H1 (cell line): ENCODE results near the gene NUS1. TPM values are rescaled to one million over a fixed set of nuclear protein-coding genes. Genes with fewer than 3 reads are reported as not detected.

ENCODE experiments used
- CTCF ChIA-PET: fragments of 300-600 bp; sonication (Branson Sonifier 250); formaldehyde crosslinking; loops from one replicate; lab custom pipeline; 2021; ENCODE audit not compliant: partially characterized antibody; lab: Charles Lee
- POLR2A ChIA-PET: fragments of 300-600 bp; sonication (Branson Sonifier 250); formaldehyde crosslinking; loops from one replicate; lab custom pipeline; 2021; ENCODE audit warnings: inconsistent platforms; ENCODE audit not compliant: partially characterized antibody; lab: Charles Lee
- DNase-seq, 2 experiments: peaks; one replicate each; pipeline versions ENCODE4 v3.0.0 to v3.0.0-alpha.2; 2010 to 2022; ENCODE audit warnings: low spot score in 2 of 2, low read depth in 1 of 2, mixed read lengths in 1 of 2
- FAIRE-seq: peaks from 2 replicates; lab custom pipeline; 2011; peaks lifted over from hg19 to GRCh38; lab: Jason Lieb, UNC
- H2AFZ ChIP-seq: 2 replicates; pipeline ENCODE4 v1.8.1; 2012; ENCODE audit warnings: low read length, inconsistent platforms
- H2AK5ac ChIP-seq: 2 replicates; pipeline ENCODE4 v1.6.1; 2013; ENCODE audit warnings: low read depth, low read length
- H2BK120ac ChIP-seq: replicated peaks from 2 replicates; pipeline ENCODE3; 2013; ENCODE audit warnings: low read depth, low read length, inconsistent platforms
- H2BK12ac ChIP-seq: 2 replicates; pipeline ENCODE4 v1.6.1; 2013; ENCODE audit warnings: low read depth, low read length
- H2BK15ac ChIP-seq: 2 replicates; pipeline ENCODE4 v1.6.1; 2013; ENCODE audit warnings: low read length
- H2BK20ac ChIP-seq: 2 replicates; pipeline ENCODE4 v1.6.1; 2013; ENCODE audit warnings: low read length
- H2BK5ac ChIP-seq: 2 replicates; pipeline ENCODE4 v1.6.1; 2013; ENCODE audit warnings: low read depth, low read length
- H3K14ac ChIP-seq: 2 replicates; pipeline ENCODE4 v1.6.1; 2013; ENCODE audit warnings: inconsistent platforms; ENCODE audit not compliant: insufficient read length
- H3K18ac ChIP-seq: 2 replicates; pipeline ENCODE4 v1.6.1; 2013; ENCODE audit warnings: low read length; ENCODE audit errors: extremely low read depth
- H3K23ac ChIP-seq: 2 replicates; pipeline ENCODE4 v1.6.1; 2013; ENCODE audit warnings: inconsistent platforms; ENCODE audit not compliant: insufficient read length
- H3K23me2 ChIP-seq: 2 replicates; pipeline ENCODE4 v1.6.1; 2013; ENCODE audit warnings: low read depth, low read length
- H3K27ac ChIP-seq: 2 replicates; pipeline ENCODE4 v1.6.1; 2011; ENCODE audit warnings: low read depth, low read length, inconsistent platforms
- H3K27me3 ChIP-seq, 4 experiments: replicated peaks in 1 of 4; 1 replicate in 1 of 4; 2 replicates in 3 of 4; pipeline versions ENCODE4 v1.6.1 to v1.8.1; 2011 to 2013; ENCODE audit warnings: low read length in 3 of 4, mild to moderate bottlenecking in 3 of 4, inconsistent platforms in 2 of 4, mixed read lengths in 2 of 4, moderate library complexity in 1 of 4; ENCODE audit not compliant: control insufficient read depth in 3 of 4, insufficient read depth in 3 of 4; ENCODE audit errors: extremely low read depth in 1 of 4
- H3K36me3 ChIP-seq, 4 experiments: 2 replicates each; pipeline versions ENCODE4 v1.6.1 to v1.8.1; 2011 to 2013; ENCODE audit warnings: mild to moderate bottlenecking in 4 of 4, low read length in 3 of 4, moderate library complexity in 2 of 4, control low read depth in 1 of 4, inconsistent platforms in 1 of 4; ENCODE audit not compliant: insufficient read depth in 4 of 4, control insufficient read depth in 2 of 4
- H3K4ac ChIP-seq: replicated peaks from 2 replicates; pipeline ENCODE3; 2013; ENCODE audit warnings: low read length, low read depth, mixed read lengths, inconsistent platforms; ENCODE audit not compliant: insufficient read length
- H3K4me1 ChIP-seq, 4 experiments: replicated peaks in 1 of 4; 1 replicate in 1 of 4; 2 replicates in 3 of 4; pipeline versions ENCODE4 v1.6.1 to v1.8.1; 2011 to 2013; ENCODE audit warnings: low read length in 3 of 4, inconsistent platforms in 2 of 4, mixed read lengths in 1 of 4; ENCODE audit not compliant: insufficient read depth in 4 of 4, control insufficient read depth in 3 of 4
- H3K4me2 ChIP-seq, 2 experiments: 2 replicates each; pipeline versions ENCODE4 v1.6.1 to v1.8.1; 2011 to 2013; ENCODE audit warnings: low read depth in 2 of 2, low read length in 2 of 2, control low read depth in 1 of 2, inconsistent platforms in 1 of 2, mild to moderate bottlenecking in 1 of 2; ENCODE audit not compliant: insufficient read depth in 1 of 2
- H3K4me3 ChIP-seq, 4 experiments: fragments of 200-600, 300-600 bp in 1 of 4; sonication (generic), shearing (Covaris generic), sonication (Bioruptor Twin) in 1 of 4; 2 replicates each; pipeline versions ENCODE4 v1.5.1 to v1.8.1; 2011 to 2016; ENCODE audit warnings: low read length in 4 of 4, low read depth in 3 of 4, control low read depth in 2 of 4, inconsistent platforms in 2 of 4, mild to moderate bottlenecking in 2 of 4, mixed read lengths in 1 of 4, moderate library complexity in 1 of 4; ENCODE audit not compliant: insufficient read depth in 2 of 4; ENCODE audit errors: extremely low read depth in 1 of 4
- H3K56ac ChIP-seq: replicated peaks from 2 replicates; pipeline ENCODE3; 2013; ENCODE audit warnings: low read depth, mild to moderate bottlenecking, mixed read lengths, low read length, inconsistent platforms; ENCODE audit not compliant: insufficient read length
- H3K79me1 ChIP-seq: 2 replicates; pipeline ENCODE4 v1.6.1; 2013; ENCODE audit warnings: low read depth, low read length, control low read depth
- H3K79me2 ChIP-seq, 2 experiments: 2 replicates each; pipeline versions ENCODE4 v1.6.1 to v1.8.1; 2012 to 2013; ENCODE audit warnings: low read length in 2 of 2, mild to moderate bottlenecking in 2 of 2, inconsistent platforms in 1 of 2; ENCODE audit not compliant: insufficient read depth in 2 of 2, control insufficient read depth in 1 of 2
- H3K9ac ChIP-seq, 4 experiments: replicated peaks in 1 of 4; 1 replicate in 1 of 4; 2 replicates in 3 of 4; pipeline versions ENCODE4 v1.6.1 to v1.8.1; 2011 to 2013; ENCODE audit warnings: low read depth in 3 of 4, low read length in 3 of 4, control low read depth in 2 of 4, mild to moderate bottlenecking in 2 of 4, moderate library complexity in 2 of 4, inconsistent platforms in 1 of 4; ENCODE audit errors: extremely low read depth in 1 of 4
- H3K9me3 ChIP-seq, 2 experiments: 2 replicates each; pipeline versions ENCODE4 v1.6.1 to v1.8.1; 2012 to 2013; ENCODE audit warnings: mild to moderate bottlenecking in 2 of 2, moderate library complexity in 2 of 2, control low read depth in 1 of 2, inconsistent platforms in 1 of 2, low read depth in 1 of 2, low read length in 1 of 2, mixed read lengths in 1 of 2; ENCODE audit not compliant: insufficient read depth in 2 of 2
- H4K20me1 ChIP-seq, 2 experiments: replicated peaks in 1 of 2; 2 replicates each; pipeline versions ENCODE3 to v1.8.1; 2011 to 2013; ENCODE audit warnings: inconsistent platforms in 2 of 2, low read length in 2 of 2, mild to moderate bottlenecking in 1 of 2; ENCODE audit not compliant: insufficient read depth in 2 of 2, control insufficient read depth in 1 of 2
- H4K5ac ChIP-seq: 2 replicates; pipeline ENCODE4 v1.6.1; 2013; ENCODE audit warnings: low read length, low read depth, mixed read lengths, inconsistent platforms; ENCODE audit not compliant: insufficient read length
- H4K8ac ChIP-seq: 2 replicates; pipeline ENCODE4 v1.8.0; 2013; ENCODE audit warnings: mild to moderate bottlenecking, moderate library complexity, low read length, inconsistent platforms; ENCODE audit not compliant: insufficient read depth; ENCODE audit errors: extremely low read depth
- H4K91ac ChIP-seq: replicated peaks from 2 replicates; pipeline ENCODE3; 2013; ENCODE audit warnings: low read length, mixed read lengths, inconsistent platforms; ENCODE audit not compliant: insufficient read length
- ASH2L ChIP-seq: fragments of 200-600, 300-600 bp; sonication (generic); IDR thresholded peaks from one replicate; pipeline ENCODE4 v1.7.1; 2017; ENCODE audit warnings: low read length
- ATF3 ChIP-seq: IDR thresholded peaks from 2 replicates; pipeline ENCODE4 v1.6.1; 2011; ENCODE audit warnings: low read depth, mild to moderate bottlenecking, low read length; ENCODE audit not compliant: insufficient read depth
- BRCA1 ChIP-seq: IDR thresholded peaks from 2 replicates; pipeline ENCODE4 v1.6.1; 2012; ENCODE audit warnings: low read depth, low read length, improper control_type of control experiment
- CBX8 ChIP-seq: fragments of 300-800, 300-1000 bp; sonication (generic); IDR thresholded peaks from 2 replicates; pipeline ENCODE4 v1.7.1; 2016; ENCODE audit warnings: low read depth, low read length, borderline replicate concordance
- CREB1 ChIP-seq: IDR thresholded peaks from 2 replicates; pipeline ENCODE4 v1.6.1; 2012; ENCODE audit warnings: inconsistent platforms
- EGR1 ChIP-seq: IDR thresholded peaks from 2 replicates; pipeline ENCODE4 v1.6.1; 2011; ENCODE audit warnings: low read depth, low read length, borderline replicate concordance
- EZH2 ChIP-seq: fragments of 200-600 bp; sonication (generic); IDR thresholded peaks from 2 replicates; pipeline ENCODE4 v1.7.1; 2012; ENCODE audit warnings: low read depth, mild to moderate bottlenecking, moderate library complexity, low read length, inconsistent platforms; ENCODE audit not compliant: severe bottlenecking
- HDAC6 ChIP-seq: IDR thresholded peaks from one replicate; pipeline ENCODE4 v1.7.1; 2012; ENCODE audit warnings: low read depth, mild to moderate bottlenecking, inconsistent platforms, low read length, moderate library complexity
- KDM1A ChIP-seq: fragments of 200-600, 300-600 bp; sonication (generic); IDR thresholded peaks from 2 replicates; pipeline ENCODE4 v1.7.1; 2016; ENCODE audit warnings: mild to moderate bottlenecking, low read length, borderline replicate concordance
- TCF12 ChIP-seq: IDR thresholded peaks from 2 replicates; pipeline ENCODE4 v1.6.1; 2011; ENCODE audit warnings: low read depth, mild to moderate bottlenecking, low read length
- USF2 ChIP-seq: IDR thresholded peaks from 2 replicates; pipeline ENCODE4 v1.6.1; 2011; ENCODE audit warnings: low read length, improper control_type of control experiment
- WGBS, 2 experiments: shearing (Covaris generic) in 1 of 2; methylation state at CpG; one replicate each; pipeline versions ENCODE4 v1.1.6 to v1.1.7; 2013 to 2015; ENCODE audit warnings: low lambda C conversion rate in 2 of 2, mixed read lengths in 2 of 2, inconsistent platforms in 1 of 2, low coverage in 1 of 2, missing lambda C conversion rate in 1 of 2; ENCODE audit not compliant: insufficient replicate concordance in 2 of 2, insufficient coverage in 1 of 2, insufficient read length in 1 of 2; ENCODE audit errors: extremely low coverage in 1 of 2, missing lambda C conversion rate in 1 of 2; 5-methylcytosine and 5-hydroxymethylcytosine counted together
- polyA plus RNA-seq, 7 experiments: library from polyadenylated mRNA; depleted of rRNA in 3 of 7; stranded (reverse) in 5 of 7; unstranded in 2 of 7; fragments of >200 nt in 5 of 7; fragments of 200-250 nt in 2 of 7; gene quantifications; 1 replicate in 5 of 7; 2 replicates in 1 of 7; 4 replicates in 1 of 7; pipeline versions ENCODE4 v1.2.1 to v1.2.3, GENCODE V29; 2011 to 2013; ENCODE audit warnings: missing spikeins in 2 of 7, mixed read lengths in 2 of 7
- total RNA-seq: library from RNA; stranded (reverse); fragmentation: NEBNext Ultra II Directional; extraction: Animal tissue kit (Norgen Biotek cat#: 25700); gene quantifications from 2 replicates; pipeline ENCODE4 v1.2.1, GENCODE V29; 2021

The NUS1 gene
- total and polyA plus RNA-seq, 2 of the 8 experiments (the other 6 are each of a cell fraction or from before 2014, with no cell fraction given): 20.7 to 77.7 TPM

GRCh38 chr6:117676577-117677218 is 1.4 kb downstream of the NUS1 start:
- H2BK12ac ChIP-seq: no peak overlapping the region
- H3K18ac ChIP-seq: no peak overlapping the region
- H3K23me2 ChIP-seq: peaks cover 10% of the 10 kb centered on the region
- peak overlapping the region; percentile 73 to 87 (median 80) for H3K4me3 ChIP-seq
- H3K9ac ChIP-seq: peak overlapping the region in 2 of 4 experiments; percentile 43 to 74; a peak in 3 of 7 replicates
- no peak overlapping the region for H2BK15ac ChIP-seq
- H2BK5ac ChIP-seq: no peak overlapping the region
- H4K5ac ChIP-seq: no peak overlapping the region
- H3K23ac ChIP-seq: no peak overlapping the region
- H2BK120ac ChIP-seq: no peak overlapping the region
- no peak for FAIRE-seq
- no peak overlapping the region for H4K8ac ChIP-seq
- no peak overlapping the region for H3K27ac ChIP-seq
- no peak overlapping the region for H4K91ac ChIP-seq
- DNase-seq: no peak
- CTCF ChIA-PET: interaction anchor here (0.5 to 1.0 kb wide), 3 partner anchors 12 to 298 kb away, joined by 3 read pairs; partner anchors contain the start of gene GOPC
- peaks cover 0 to 3% (median 0%) of the 10 kb centered on the region in 4 experiments; a peak in 1 of 8 replicates for H3K36me3 ChIP-seq
- H3K4ac ChIP-seq: no peak overlapping the region
- 51% methylated on average over 6 of the region's 6 CpGs; no CpG with 5 or more reads in 1 of the 2 experiments for WGBS, 2 experiments
- H3K14ac ChIP-seq: no peak overlapping the region
- H2BK20ac ChIP-seq: no peak overlapping the region
- peaks cover 8 to 12% of the 10 kb centered on the region in 2 experiments for H4K20me1 ChIP-seq
- H3K79me1 ChIP-seq: peaks cover 2% of the 10 kb centered on the region; the same call in 1 of the 2 replicates
- H3K4me2 ChIP-seq: peak overlapping the region; percentile 71 to 95
- no peak overlapping the region for H2AFZ ChIP-seq
- POLR2A ChIA-PET: interaction anchor here (1.2 to 1.7 kb wide), 2 partner anchors 11 to 12 kb away, joined by 3 to 7 read pairs; no protein-coding TSS in a partner anchor
- no peaks in the 10 kb centered on the region for H3K9me3 ChIP-seq
- peaks cover 40 to 72% of the 10 kb centered on the region in 2 experiments for H3K79me2 ChIP-seq
- peaks cover 0 to 2% (median 0%) of the 10 kb centered on the region in 4 experiments; a peak in 3 of 7 replicates for H3K4me1 ChIP-seq
- H3K56ac ChIP-seq: no peak overlapping the region
- no peak overlapping the region for H2AK5ac ChIP-seq
- H3K27me3 ChIP-seq: no peaks in the 10 kb centered on the region; a peak in 1 of 7 replicates
- TF ChIP-seq EGR1 (no peak), ASH2L (no peak), HDAC6 (no peak), EZH2 (no peak), USF2 (no peak), CBX8 (no peak), TCF12 (no peak), KDM1A (no peak), CREB1 (no peak), ATF3 (no peak), BRCA1 (no peak)
